Measurements from ENCODE around the gene PDE12. TPM values are rescaled to one million over a fixed set of nuclear protein-coding genes. Genes with fewer than 3 reads are reported as not detected.

The PDE12 gene
- total RNA-seq, 1 donor from 2014 or later, result 11.0 TPM

GRCh38 chr3:57555306-57555705, 768 bp upstream of the PDE12 start:
- Mint-ChIP-seq H3K9me3 (ENCODE audit: unreplicated experiment) (no peaks in the 10 kb centered on the region), H3K36me3 (ENCODE audit: low read depth, unreplicated experiment) (peaks cover 5% of the 10 kb centered on the region), H3K4me1 (ENCODE audit: unreplicated experiment) (peaks cover 15% of the 10 kb centered on the region), H3K4me3 (ENCODE audit: unreplicated experiment) (peak overlapping the region; percentile 91), H3K27me3 (ENCODE audit: unreplicated experiment) (peaks cover 4% of the 10 kb centered on the region), H3K27ac (ENCODE audit: unreplicated experiment) (no peak overlapping the region)
- no peak for TF ChIP-seq CTCF (IDR thresholded peaks at IDR 0.05; ENCODE audit: unreplicated experiment)
- no peak for DNase-seq (ENCODE audit: low spot score)

GRCh38 chr3:57556459-57557084, 498 bp downstream of the PDE12 start:
- H3K36me3 Mint-ChIP-seq (ENCODE audit: low read depth, unreplicated experiment), result peaks cover 5% of the 10 kb centered on the region
- peaks cover 4% of the 10 kb centered on the region for H3K27me3 Mint-ChIP-seq (ENCODE audit: unreplicated experiment)
- no peak for TF ChIP-seq CTCF (IDR thresholded peaks at IDR 0.05; ENCODE audit: unreplicated experiment)
- peak overlapping the region; percentile 91 for H3K4me3 Mint-ChIP-seq (ENCODE audit: unreplicated experiment)
- no peaks in the 10 kb centered on the region for H3K9me3 Mint-ChIP-seq (ENCODE audit: unreplicated experiment)
- peaks cover 15% of the 10 kb centered on the region for H3K4me1 Mint-ChIP-seq (ENCODE audit: unreplicated experiment)
- DNase-seq (ENCODE audit: low spot score), result peak; percentile 41
- no peak overlapping the region for H3K27ac Mint-ChIP-seq (ENCODE audit: unreplicated experiment)

- H3K27me3 Mint-ChIP-seq (ENCODE audit: unreplicated experiment), result peaks cover 4% of the 10 kb centered on the region
- H3K4me1 Mint-ChIP-seq (ENCODE audit: unreplicated experiment), result peaks cover 15% of the 10 kb centered on the region
- H3K36me3 Mint-ChIP-seq (ENCODE audit: low read depth, unreplicated experiment), result peaks cover 5% of the 10 kb centered on the region
- DNase-seq (ENCODE audit: low spot score), result peak; percentile 13
- TF ChIP-seq CTCF (IDR thresholded peaks at IDR 0.05; ENCODE audit: unreplicated experiment), result no peak
- no peak overlapping the region for H3K27ac Mint-ChIP-seq (ENCODE audit: unreplicated experiment)
- peak overlapping the region; percentile 91 for H3K4me3 Mint-ChIP-seq (ENCODE audit: unreplicated experiment)
- no peaks in the 10 kb centered on the region for H3K9me3 Mint-ChIP-seq (ENCODE audit: unreplicated experiment)
Observed at GRCh38 chr3:57557085-57557537, 1.0 kb downstream of the PDE12 start.

GRCh38 chr3:57559526-57559925, 3.5 kb downstream of the PDE12 start:
- Mint-ChIP-seq H3K27me3 (ENCODE audit: unreplicated experiment) (peaks cover 4% of the 10 kb centered on the region), H3K27ac (ENCODE audit: unreplicated experiment) (no peak overlapping the region), H3K9me3 (ENCODE audit: unreplicated experiment) (no peaks in the 10 kb centered on the region), H3K4me3 (ENCODE audit: unreplicated experiment) (no peak overlapping the region), H3K4me1 (ENCODE audit: unreplicated experiment) (peaks cover 15% of the 10 kb centered on the region), H3K36me3 (ENCODE audit: low read depth, unreplicated experiment) (peaks cover 7% of the 10 kb centered on the region)
- DNase-seq (ENCODE audit: low spot score), result no peak
- TF ChIP-seq CTCF (IDR thresholded peaks at IDR 0.05; ENCODE audit: unreplicated experiment), result no peak

- H3K27me3 Mint-ChIP-seq (ENCODE audit: unreplicated experiment), result no peaks in the 10 kb centered on the region
- peaks cover 19% of the 10 kb centered on the region for H3K36me3 Mint-ChIP-seq (ENCODE audit: low read depth, unreplicated experiment)
- TF ChIP-seq CTCF (IDR thresholded peaks at IDR 0.05; ENCODE audit: unreplicated experiment), result no peak
- no peaks in the 10 kb centered on the region for H3K4me1 Mint-ChIP-seq (ENCODE audit: unreplicated experiment)
- no peaks in the 10 kb centered on the region for H3K9me3 Mint-ChIP-seq (ENCODE audit: unreplicated experiment)
- no peak overlapping the region for H3K4me3 Mint-ChIP-seq (ENCODE audit: unreplicated experiment)
- no peak overlapping the region for H3K27ac Mint-ChIP-seq (ENCODE audit: unreplicated experiment)
- DNase-seq (ENCODE audit: low spot score), result no peak
Observed at GRCh38 chr3:57569859-57570450, 13.9 kb downstream of the PDE12 start.

All from endothelial cell (in vitro differentiated cells).